Esophagus muscularis mucosa (tissue), 4 donors: ENCODE data around the gene JAKMIP3. TPM values are rescaled to one million over a fixed set of nuclear protein-coding genes. Genes with fewer than 3 reads are reported as not detected.

Experiments
- DNase-seq: peaks from one replicate; pipeline ENCODE4 v3.0.0-alpha.2; 2017; ENCODE audit errors: extremely low spot score
- H3K27ac ChIP-seq, 4 donors: fragments of 200-600 bp; sonication (generic); replicated peaks in 1 of 4; 1 replicate in 3 of 4; 2 replicates in 1 of 4; pipeline ENCODE4 v1.5.1; 2016 to 2019; ENCODE audit warnings: mild to moderate bottlenecking in 1 of 4
- H3K27me3 ChIP-seq, 4 donors: fragments of 200-600 bp; sonication (generic); one replicate each; pipeline versions ENCODE4 v1.5.1 to v1.6.0; 2016 to 2019
- H3K36me3 ChIP-seq, 4 donors: fragments of 200-600 bp; sonication (generic); one replicate each; pipeline ENCODE4 v1.5.1; 2016 to 2019
- H3K4me1 ChIP-seq, 4 donors: fragments of 200-600 bp; sonication (generic); one replicate each; pipeline ENCODE4 v1.5.1; 2016 to 2019
- H3K4me3 ChIP-seq, 4 donors: fragments of 200-600 bp; sonication (generic); 1 replicate in 2 of 4; 2 replicates in 2 of 4; pipeline ENCODE4 v1.5.1; 2016 to 2019; ENCODE audit warnings: mild to moderate bottlenecking in 4 of 4, moderate library complexity in 1 of 4
- H3K9me3 ChIP-seq, 4 donors: fragments of 200-600 bp; sonication (generic); 1 replicate in 3 of 4; 2 replicates in 1 of 4; pipeline ENCODE4 v1.5.1; 2016 to 2019
- CTCF ChIP-seq, 3 experiments: fragments of 200-600 bp in 2 of 3; fragments of 450-650 bp in 1 of 3; sonication (generic) in 2 of 3; IDR thresholded peaks; one replicate each; pipeline ENCODE4 v1.5.1; 2017 to 2019; ENCODE audit warnings: antibody characterized with exemption in 3 of 3, mild to moderate bottlenecking in 2 of 3, moderate library complexity in 1 of 3
- EP300 ChIP-seq: sonication (generic); formaldehyde crosslinking; IDR thresholded peaks from one replicate; pipeline ENCODE4 v1.6.1; 2017; ENCODE audit warnings: antibody characterized with exemption
- POLR2A ChIP-seq: fragments of 450-650 bp; IDR thresholded peaks from one replicate; pipeline ENCODE4 v1.6.1; 2017; ENCODE audit warnings: antibody characterized with exemption, moderate library complexity, mild to moderate bottlenecking, low read depth
- POLR2AphosphoS5 ChIP-seq, 2 donors: sonication (generic); formaldehyde crosslinking; IDR thresholded peaks; one replicate each; pipeline ENCODE4 v1.6.1; 2017; ENCODE audit warnings: antibody characterized with exemption in 2 of 2
- WGBS: methylation state at CpG from one replicate; pipeline ENCODE4 v1.1.5; 2018; 5-methylcytosine and 5-hydroxymethylcytosine counted together
- intact Hi-C: fragments of 100-400 bp; cut with DNase I; formaldehyde crosslinking; loops from one replicate; pipeline ENCODE4 v1.15.1; 2023
- total RNA-seq, 4 donors: library from RNA; depleted of rRNA; stranded (reverse); fragments of >200 nt; gene quantifications; one replicate each; pipeline versions ENCODE4 v1.1.0 to v1.2.1, GENCODE V29; 2016

Gene JAKMIP3
- total RNA-seq, 4 donors from 2014 or later, result 0.66 to 1.6 (median 0.97) TPM

DNA sequence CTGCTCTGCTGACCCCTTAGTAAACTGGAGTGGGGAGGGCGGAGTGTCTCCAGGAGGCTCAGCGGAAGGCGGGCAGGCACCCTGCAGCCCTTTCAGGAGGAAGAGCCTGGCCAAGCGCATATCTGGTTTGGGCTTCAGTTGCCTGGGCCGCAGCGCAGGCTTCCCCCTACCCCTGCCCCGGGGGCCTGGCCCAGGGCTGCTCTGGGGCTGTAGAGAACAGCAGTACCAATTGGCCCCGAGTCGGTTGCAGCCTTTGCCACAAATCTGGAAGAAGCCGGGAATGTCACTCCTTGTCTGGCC, 28.1 kb upstream of the JAKMIP3 start:
- H3K4me1 ChIP-seq, result peaks cover 7 to 25% (median 21%) of the 10 kb centered on the region in 4 donors
- H3K27ac ChIP-seq, result no peak overlapping the region
- DNase-seq, result no peak
- TF ChIP-seq POLR2A, result no peak
- no peak for TF ChIP-seq POLR2AphosphoS5 (IDR thresholded peaks at IDR 0.05)
- no peak for TF ChIP-seq CTCF (IDR thresholded peaks at IDR 0.05)
- TF ChIP-seq EP300, result no peak
- peaks cover 0 to 45% (median 0%) of the 10 kb centered on the region in 4 donors for H3K27me3 ChIP-seq
- WGBS, result 64% methylated on average over 10 of the region's 10 CpGs
- H3K9me3 ChIP-seq, result no peaks in the 10 kb centered on the region
- intact Hi-C loops, result loop anchor here (5.0 kb wide), 1 partner anchor 105 kb away; no protein-coding TSS in a partner anchor
- no peaks in the 10 kb centered on the region for H3K36me3 ChIP-seq
- H3K4me3 ChIP-seq, result no peak overlapping the region

GRCh38 chr10:132039371-132039770, 26.4 kb upstream of the JAKMIP3 start:
- H3K4me3 ChIP-seq, result no peak overlapping the region
- intact Hi-C loops, result loop anchor here (5.0 kb wide), 1 partner anchor 103 kb away; no protein-coding TSS in a partner anchor
- peaks cover 7 to 25% (median 21%) of the 10 kb centered on the region in 4 donors for H3K4me1 ChIP-seq
- no peaks in the 10 kb centered on the region for H3K36me3 ChIP-seq
- no peak for DNase-seq
- peaks cover 0 to 54% (median 0%) of the 10 kb centered on the region in 4 donors for H3K27me3 ChIP-seq
- no peaks in the 10 kb centered on the region for H3K9me3 ChIP-seq
- no peak for TF ChIP-seq POLR2A
- TF ChIP-seq POLR2AphosphoS5 (IDR thresholded peaks at IDR 0.05), result no peak
- TF ChIP-seq CTCF (IDR thresholded peaks at IDR 0.05), result no peak
- TF ChIP-seq EP300, result no peak
- 91% methylated on average over 5 of the region's 8 CpGs for WGBS
- H3K27ac ChIP-seq, result no peak overlapping the region

DNA sequence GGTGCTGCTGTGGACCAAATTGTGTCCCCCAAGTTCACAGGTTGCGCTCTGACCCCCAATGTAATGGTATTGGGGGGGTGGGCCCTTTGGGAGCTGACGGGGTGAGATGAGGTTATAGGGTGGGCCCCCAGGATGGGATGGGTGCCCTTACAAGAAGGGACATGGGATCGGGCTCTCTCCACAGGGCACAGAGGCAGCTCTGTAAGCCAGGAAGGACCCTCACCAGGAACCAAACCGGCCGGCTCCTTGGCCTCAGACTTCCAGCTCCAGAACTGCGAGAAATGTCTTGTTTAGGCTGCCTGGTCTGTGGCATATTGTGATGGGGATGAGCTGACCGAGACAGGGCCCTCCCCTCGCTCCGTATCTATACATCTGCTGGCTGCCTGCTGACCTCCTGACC, 25.7 kb upstream of the JAKMIP3 start:
- intact Hi-C loops, result no loop called here
- H3K27ac ChIP-seq, result no peak overlapping the region
- no peak for DNase-seq
- peaks cover 0 to 56% (median 0%) of the 10 kb centered on the region in 4 donors for H3K27me3 ChIP-seq
- no peaks in the 10 kb centered on the region for H3K36me3 ChIP-seq
- no peak overlapping the region for H3K4me3 ChIP-seq
- TF ChIP-seq CTCF (IDR thresholded peaks at IDR 0.05) (no peak), POLR2A (no peak), EP300 (no peak), POLR2AphosphoS5 (IDR thresholded peaks at IDR 0.05) (no peak)
- 72% methylated on average over 9 of the region's 9 CpGs for WGBS
- no peaks in the 10 kb centered on the region for H3K9me3 ChIP-seq
- peaks cover 7 to 25% (median 21%) of the 10 kb centered on the region in 4 donors for H3K4me1 ChIP-seq

DNA sequence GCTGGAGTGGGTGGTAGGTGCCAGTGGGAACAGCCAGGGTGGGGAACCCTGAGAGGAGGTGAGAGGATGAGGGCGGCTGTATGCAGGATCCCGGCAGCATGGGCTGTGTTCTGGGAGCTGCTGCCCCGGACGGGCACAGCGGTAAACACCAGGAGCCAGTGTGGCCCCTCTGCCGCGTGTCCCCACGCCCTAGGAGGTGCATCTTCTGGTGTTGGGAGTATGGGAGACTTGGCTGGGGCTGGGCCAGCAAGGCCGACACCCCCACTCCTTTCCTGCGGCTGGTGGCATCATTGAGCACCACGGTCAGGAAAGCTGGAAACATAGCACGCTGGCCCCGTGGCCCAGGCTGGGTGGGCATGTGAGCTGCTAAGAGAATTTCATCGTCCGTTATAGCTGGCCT, 24.4 kb upstream of the JAKMIP3 start:
- TF ChIP-seq POLR2A, result no peak
- no peak for TF ChIP-seq CTCF (IDR thresholded peaks at IDR 0.05)
- TF ChIP-seq POLR2AphosphoS5 (IDR thresholded peaks at IDR 0.05), result no peak
- no peak for TF ChIP-seq EP300
- Histone ChIP-seq H3K27me3 (peaks cover 0 to 49% (median 0%) of the 10 kb centered on the region in 4 donors), H3K27ac (no peak overlapping the region), H3K4me3 (no peak overlapping the region), H3K9me3 (no peaks in the 10 kb centered on the region), H3K4me1 (peaks cover 4 to 14% (median 12%) of the 10 kb centered on the region in 4 donors), H3K36me3 (no peaks in the 10 kb centered on the region)
- intact Hi-C loops, result no loop called here
- 94% methylated on average over 15 of the region's 15 CpGs for WGBS
- no peak for DNase-seq
